Ectodermal cell (in vitro differentiated cells): ENCODE results near the gene OPN1MW2.
"Not testable (repeated sequence)": the region's sequence is repeated elsewhere in the genome, so short reads cannot be mapped to it uniquely, and the experiment has no call there.

Experiments
- H3K27ac ChIP-seq: 2 replicates; pipeline ENCODE4 v1.7.0; 2013; ENCODE audit warnings: mild to moderate bottlenecking, low read depth, low read length; ENCODE audit not compliant: insufficient read depth, poor library complexity, severe bottlenecking
- H3K27me3 ChIP-seq: 2 replicates; pipeline ENCODE4 v1.7.0; 2013; ENCODE audit warnings: mild to moderate bottlenecking, low read length; ENCODE audit not compliant: insufficient read depth, control insufficient read depth, poor library complexity, severe bottlenecking
- H3K36me3 ChIP-seq: one replicate; pipeline ENCODE4 v1.7.0; 2013; ENCODE audit warnings: low read length; ENCODE audit not compliant: control insufficient read depth, insufficient read depth
- H3K4me1 ChIP-seq: one replicate; pipeline ENCODE4 v1.7.0; 2013; ENCODE audit warnings: low read length; ENCODE audit not compliant: control insufficient read depth, insufficient read depth
- H3K4me3 ChIP-seq: 2 replicates; pipeline ENCODE4 v1.7.0; 2013; ENCODE audit warnings: low read depth, low read length, control low read depth; ENCODE audit not compliant: insufficient read depth
- H3K9me3 ChIP-seq: 2 replicates; pipeline ENCODE4 v1.7.0; 2013; ENCODE audit warnings: mild to moderate bottlenecking, low read length, moderate library complexity; ENCODE audit not compliant: control insufficient read depth
- WGBS, 2 experiments: methylation state at CpG; one replicate each; pipeline ENCODE4 v1.1.7; 2013; ENCODE audit warnings: missing lambda C conversion rate in 2 of 2; 5-methylcytosine and 5-hydroxymethylcytosine counted together

The OPN1MW2 gene

DNA sequence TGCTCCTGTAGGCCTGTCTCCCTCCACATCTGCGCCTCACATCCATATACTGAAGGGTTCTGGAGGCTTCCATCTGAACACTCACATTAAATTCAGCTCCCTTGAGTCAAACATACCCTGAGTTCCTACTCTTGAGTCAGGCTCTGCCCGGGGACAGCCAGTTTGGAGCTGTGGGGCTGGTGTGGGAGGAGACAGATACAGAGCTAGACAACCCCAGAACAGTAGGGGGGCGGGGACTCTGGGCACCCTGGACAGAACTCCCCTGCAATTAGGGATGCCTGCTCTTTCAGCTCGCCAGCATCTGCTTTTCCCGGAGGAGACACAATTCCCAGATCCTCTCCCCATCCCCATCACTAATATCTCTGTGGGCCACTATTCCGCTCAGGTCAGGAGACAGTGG, 5.7 kb downstream of the OPN1MW2 start:
- WGBS, 2 experiments = no CpG with 5 or more reads among the region's 6 CpGs
- H3K27me3 ChIP-seq, H3K9me3 ChIP-seq: not testable (repeated sequence)

DNA sequence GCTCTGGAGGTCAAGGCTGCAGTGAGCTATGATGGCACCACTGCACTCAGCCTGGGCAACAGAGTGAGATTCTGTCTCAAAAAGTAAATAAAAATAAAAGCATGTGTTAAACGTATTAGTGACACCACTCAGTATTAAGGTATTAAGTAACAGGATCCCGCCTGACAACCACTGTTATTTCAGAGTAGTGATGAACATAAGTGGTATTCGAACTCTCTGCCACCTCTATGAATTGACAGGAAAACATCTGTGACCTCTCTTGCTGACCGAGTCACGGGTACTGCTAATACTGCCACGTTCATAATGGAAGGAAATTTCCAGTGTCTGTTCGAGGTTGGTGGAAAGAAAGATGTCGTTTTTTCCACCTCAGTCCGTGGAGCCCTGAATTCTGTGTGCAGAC, 7.2 kb downstream of the OPN1MW2 start:
- no CpG with 5 or more reads among the region's 9 CpGs for WGBS, 2 experiments
- H3K27ac ChIP-seq, H3K4me3 ChIP-seq, H3K9me3 ChIP-seq, H3K4me1 ChIP-seq, H3K27me3 ChIP-seq, H3K36me3 ChIP-seq: not testable (repeated sequence)

More for the DNA sequence above, 5.7 kb downstream of the OPN1MW2 start:
- not testable (repeated sequence) for H3K4me3 ChIP-seq, H3K27ac ChIP-seq, H3K4me1 ChIP-seq, H3K36me3 ChIP-seq

DNA sequence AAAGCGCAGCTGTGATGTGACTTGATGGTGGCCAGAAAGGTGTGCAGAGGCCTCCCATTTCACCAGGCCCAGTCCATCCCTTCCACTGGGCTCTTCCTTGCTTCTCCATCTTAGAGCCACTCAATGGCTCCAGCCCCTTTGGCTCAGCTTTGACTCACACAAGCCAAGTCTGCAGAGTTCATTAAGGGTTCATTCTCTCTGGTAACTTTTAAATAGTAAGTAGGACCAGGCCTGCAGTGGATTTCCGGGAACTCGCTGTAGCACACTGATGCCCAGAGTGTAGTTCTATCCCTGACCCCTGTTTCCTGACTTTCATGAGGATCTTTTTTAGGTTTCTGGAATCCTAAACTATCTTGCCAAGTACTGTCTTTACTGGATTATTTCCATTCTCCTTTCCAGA, 11.9 kb downstream of the OPN1MW2 start:
- no CpG with 5 or more reads among the region's 3 CpGs for WGBS, 2 experiments
- H3K9me3 ChIP-seq, H3K4me3 ChIP-seq, H3K36me3 ChIP-seq, H3K27ac ChIP-seq, H3K4me1 ChIP-seq, H3K27me3 ChIP-seq: not testable (repeated sequence)

DNA sequence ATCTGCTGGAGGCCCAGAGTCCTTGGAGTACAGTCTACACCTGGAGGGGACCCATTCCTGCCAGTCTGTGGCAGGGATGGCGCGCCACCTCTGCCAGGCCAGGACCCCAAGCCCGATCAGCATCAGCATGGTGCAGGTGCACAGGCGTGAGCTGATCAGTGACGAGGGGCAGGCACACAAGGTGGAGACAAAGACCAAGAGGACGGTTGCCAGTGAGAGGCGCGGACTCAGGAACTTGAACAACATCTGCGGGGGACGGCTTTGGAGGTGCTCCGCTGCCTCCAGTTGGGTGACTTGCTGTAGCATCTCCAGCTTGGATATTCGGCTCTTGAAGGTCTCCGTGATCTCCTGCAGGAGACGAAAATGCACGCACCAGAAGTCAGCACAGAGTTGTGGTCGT, 14.1 kb downstream of the OPN1MW2 start:
- H3K9me3 ChIP-seq, H3K4me1 ChIP-seq, H3K27me3 ChIP-seq, H3K27ac ChIP-seq, H3K36me3 ChIP-seq, H3K4me3 ChIP-seq: not testable (repeated sequence)
- no CpG with 5 or more reads among the region's 16 CpGs for WGBS, 2 experiments

DNA sequence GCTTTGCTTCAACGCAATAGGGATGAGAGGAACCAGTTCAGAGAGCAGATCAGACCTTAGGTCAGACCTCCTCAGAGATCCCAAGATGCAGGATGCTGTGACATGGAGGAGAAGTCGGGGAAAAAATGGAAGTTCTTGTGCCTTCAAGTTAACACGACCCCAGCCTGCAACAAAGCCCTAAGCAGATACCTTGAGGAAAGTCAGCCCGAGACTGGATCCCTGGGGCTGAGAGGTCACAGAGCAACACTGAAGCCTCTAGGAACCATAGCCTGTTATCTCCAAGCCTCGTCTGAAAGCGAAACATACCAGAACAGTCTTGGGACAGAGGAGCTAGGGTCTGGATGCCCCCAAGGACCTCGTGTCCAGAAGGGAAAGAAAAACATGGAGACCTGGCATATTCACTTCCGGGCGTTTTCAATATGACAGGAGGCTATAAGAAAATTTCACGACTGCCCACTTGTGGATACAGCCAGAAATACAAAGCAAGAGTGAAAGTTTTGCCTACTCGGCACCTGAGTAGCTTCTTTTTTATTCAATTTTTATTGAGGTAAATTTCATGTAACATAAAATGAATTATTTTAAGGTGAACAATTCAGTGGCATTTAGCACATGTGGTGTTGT, 19.5 kb downstream of the OPN1MW2 start:
- not testable (repeated sequence) for H3K27ac ChIP-seq, H3K27me3 ChIP-seq, H3K36me3 ChIP-seq, H3K4me1 ChIP-seq, H3K9me3 ChIP-seq, H3K4me3 ChIP-seq
- 89 to 91% methylated on average over 4 to 5 of the region's 11 CpGs for WGBS, 2 experiments

DNA sequence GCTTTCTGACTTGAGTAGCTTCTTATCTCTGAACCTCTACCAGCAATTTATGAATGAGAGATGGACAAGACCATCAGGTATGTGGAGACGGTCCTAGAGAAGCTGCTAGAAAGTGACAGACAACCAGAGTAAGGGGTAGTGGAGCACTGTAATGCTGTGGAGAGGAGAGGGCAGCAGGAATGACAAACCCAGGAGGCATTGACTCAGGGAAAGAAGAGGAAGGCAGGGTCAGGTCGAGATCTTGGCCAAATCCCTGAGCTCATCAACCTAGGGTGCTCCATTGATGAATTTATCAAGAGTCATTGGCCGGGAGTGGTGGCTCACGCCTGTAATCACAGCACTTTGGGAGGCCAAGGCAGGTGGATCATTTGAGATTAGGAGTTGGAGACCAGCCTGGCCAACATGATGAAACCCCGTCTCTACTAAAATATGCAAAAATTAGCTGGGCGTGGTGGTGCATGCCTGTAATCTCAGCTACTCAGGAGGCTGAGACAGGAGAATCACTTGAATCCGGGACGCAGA, 20.5 kb downstream of the OPN1MW2 start:
- not testable (repeated sequence) for H3K4me1 ChIP-seq, H3K27ac ChIP-seq, H3K27me3 ChIP-seq, H3K4me3 ChIP-seq, H3K9me3 ChIP-seq, H3K36me3 ChIP-seq
- 86 to 93% methylated on average over 5 of the region's 8 CpGs for WGBS, 2 experiments

DNA sequence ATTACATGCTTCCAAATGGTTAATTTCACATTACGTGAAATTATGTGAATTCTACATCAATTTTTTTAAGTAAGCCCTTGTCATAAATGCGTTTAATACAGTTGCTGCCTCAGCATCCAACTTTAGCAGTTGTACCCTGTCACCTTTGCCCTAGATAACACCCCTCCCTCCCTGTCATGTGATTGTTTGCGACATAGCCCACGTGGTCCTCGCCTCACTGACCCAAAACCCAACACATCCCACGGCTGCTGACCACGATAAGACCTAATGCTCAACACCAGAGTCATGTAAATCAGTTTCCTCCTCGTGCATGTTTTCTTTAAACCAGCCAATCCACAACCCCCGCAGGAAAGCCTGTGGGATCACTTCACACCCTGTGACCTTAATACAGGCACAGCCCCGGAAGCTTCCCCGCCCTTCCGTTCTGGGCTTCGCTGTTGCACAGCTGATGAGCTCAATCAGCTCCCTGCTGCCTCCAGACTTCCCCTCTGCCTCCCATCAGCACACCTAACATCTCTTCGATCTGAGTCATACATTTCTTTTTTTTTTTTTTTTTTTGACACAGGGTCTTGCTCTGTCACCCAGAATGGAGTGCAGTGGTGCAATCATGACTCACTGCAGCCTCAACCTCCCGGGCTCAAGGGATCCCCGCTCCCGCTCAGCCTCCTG, 28.0 kb downstream of the OPN1MW2 start:
- H3K4me1 ChIP-seq, H3K27ac ChIP-seq, H3K36me3 ChIP-seq, H3K4me3 ChIP-seq, H3K27me3 ChIP-seq, H3K9me3 ChIP-seq: not testable (repeated sequence)
- WGBS, 2 experiments = no CpG with 5 or more reads among the region's 17 CpGs

DNA sequence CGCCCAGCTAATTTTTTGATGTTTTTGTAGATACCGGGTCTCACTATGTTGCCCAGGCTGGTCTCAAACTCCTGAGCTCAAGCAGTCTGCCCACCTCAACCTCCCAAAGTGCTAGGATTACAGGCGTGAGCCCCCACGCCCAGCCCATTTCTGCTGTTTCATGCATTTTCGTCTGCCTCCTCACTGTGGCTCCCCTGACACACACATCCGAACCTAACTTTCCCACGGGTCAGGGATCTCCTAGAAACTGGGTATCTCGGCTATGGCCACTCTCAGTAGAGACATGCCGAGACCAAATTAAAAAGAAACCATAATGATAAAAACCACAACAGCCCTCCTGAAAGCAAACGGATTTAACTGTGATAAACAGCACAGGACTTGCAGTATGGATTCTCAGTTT, 28.5 kb downstream of the OPN1MW2 start:
- H3K4me1 ChIP-seq, H3K9me3 ChIP-seq, H3K4me3 ChIP-seq, H3K27ac ChIP-seq, H3K36me3 ChIP-seq, H3K27me3 ChIP-seq: not testable (repeated sequence)
- no CpG with 5 or more reads among the region's 10 CpGs for WGBS, 2 experiments

DNA sequence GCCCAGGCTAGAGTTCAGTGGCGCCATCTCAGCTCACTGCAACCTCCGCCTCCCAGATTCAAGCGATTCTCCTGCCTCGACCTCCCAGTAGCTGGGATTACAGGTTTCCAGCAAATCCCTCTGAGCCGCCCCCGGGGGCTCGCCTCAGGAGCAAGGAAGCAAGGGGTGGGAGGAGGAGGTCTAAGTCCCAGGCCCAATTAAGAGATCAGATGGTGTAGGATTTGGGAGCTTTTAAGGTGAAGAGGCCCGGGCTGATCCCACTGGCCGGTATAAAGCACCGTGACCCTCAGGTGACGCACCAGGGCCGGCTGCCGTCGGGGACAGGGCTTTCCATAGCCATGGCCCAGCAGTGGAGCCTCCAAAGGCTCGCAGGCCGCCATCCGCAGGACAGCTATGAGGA, 37.7 kb downstream of the OPN1MW2 start, which contains the start of gene OPN1MW3:
Gene OPN1MW3 (plus strand): TSS at position 301 of the 400 bp plus-strand sequence. CDS start 38 bp downstream, at position 339.
- not testable (repeated sequence) for H3K4me3 ChIP-seq, H3K27me3 ChIP-seq, H3K4me1 ChIP-seq, H3K36me3 ChIP-seq, H3K27ac ChIP-seq, H3K9me3 ChIP-seq
- no CpG with 5 or more reads among the region's 17 CpGs for WGBS, 2 experiments

DNA sequence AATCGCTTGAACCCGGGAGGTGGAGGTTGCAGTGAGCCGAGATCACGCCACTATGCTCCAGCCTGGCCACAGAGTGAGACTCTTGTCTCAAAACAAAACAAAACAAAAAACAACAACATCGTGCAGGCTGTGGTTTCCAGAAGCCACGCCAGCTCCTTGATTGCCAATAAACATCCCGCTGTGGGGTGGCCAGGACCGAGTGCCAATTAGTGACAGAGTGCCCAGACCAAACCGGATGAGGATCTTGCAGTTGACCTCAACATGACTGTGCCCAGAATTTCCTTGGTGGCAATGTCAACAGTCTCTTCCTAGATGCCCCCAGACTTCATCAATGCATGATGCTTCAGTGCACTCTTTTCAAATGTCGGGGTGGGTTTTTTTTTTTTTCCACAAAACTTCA, 39.2 kb downstream of the OPN1MW2 start:
- not testable (repeated sequence) for H3K4me1 ChIP-seq, H3K9me3 ChIP-seq
- WGBS, 2 experiments = no CpG with 5 or more reads among the region's 10 CpGs

More for the DNA sequence above, 39.2 kb downstream of the OPN1MW2 start:
- not testable (repeated sequence) for H3K27me3 ChIP-seq, H3K36me3 ChIP-seq, H3K4me3 ChIP-seq, H3K27ac ChIP-seq
